Retinal pigment epithelial cell (primary cell): Measurements from ENCODE around the gene DUS2.

ENCODE experiments used
- DNase-seq: peaks from one replicate; pipeline ENCODE4 v3.0.0-alpha.2; 2010; ENCODE audit warnings: low read depth
- H3K4me3 ChIP-seq: 2 replicates; pipeline ENCODE4 v1.5.1; 2011; ENCODE audit warnings: mild to moderate bottlenecking, low read length, control low read depth, moderate library complexity
- TF ChIP-seq, protein P1 (sequence below): conservative IDR thresholded peaks from 2 replicates; pipeline ENCODE4 v1.5.1; 2011; ENCODE audit warnings: low read depth, low read length, control low read depth, inconsistent platforms

DUS2 gene

DNA sequence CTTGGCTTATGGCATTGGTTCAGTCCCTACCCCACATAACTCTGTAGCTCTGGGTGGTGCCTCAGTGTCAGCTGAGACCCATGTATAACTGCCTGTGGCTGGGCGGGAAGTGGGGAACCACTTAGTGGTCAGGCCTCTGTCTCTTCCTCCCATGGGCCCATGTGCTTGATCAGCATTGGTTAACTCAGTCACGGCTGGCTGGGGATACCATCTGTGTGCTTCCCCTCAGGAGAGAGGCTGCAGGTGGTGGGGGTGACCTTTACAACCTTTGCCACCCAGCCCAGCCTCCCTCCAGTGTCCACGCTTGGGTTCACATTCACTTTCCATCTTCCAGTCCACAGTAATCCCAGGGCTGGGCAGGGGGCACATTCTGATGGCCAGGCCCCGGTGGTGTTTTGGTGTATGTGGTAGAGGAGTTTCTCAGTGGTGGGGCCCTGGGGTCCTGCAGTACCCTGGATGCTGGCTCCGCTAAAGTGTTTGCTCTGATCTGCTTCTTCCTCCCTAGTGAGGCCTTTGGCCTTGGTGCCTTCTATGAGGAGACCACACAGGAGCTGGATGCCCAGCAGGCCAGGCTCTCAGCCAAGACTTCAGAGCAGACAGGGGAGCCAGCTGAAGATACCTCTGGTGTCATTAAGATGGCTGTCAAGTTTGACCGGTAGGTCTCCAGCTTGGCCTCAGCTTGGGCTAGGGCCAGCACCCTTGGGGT lies 51.9 kb downstream of the DUS2 start:
- no peak for DNase-seq
- H3K4me3 ChIP-seq, result no peak overlapping the region
- TF ChIP-seq, protein P1, sequence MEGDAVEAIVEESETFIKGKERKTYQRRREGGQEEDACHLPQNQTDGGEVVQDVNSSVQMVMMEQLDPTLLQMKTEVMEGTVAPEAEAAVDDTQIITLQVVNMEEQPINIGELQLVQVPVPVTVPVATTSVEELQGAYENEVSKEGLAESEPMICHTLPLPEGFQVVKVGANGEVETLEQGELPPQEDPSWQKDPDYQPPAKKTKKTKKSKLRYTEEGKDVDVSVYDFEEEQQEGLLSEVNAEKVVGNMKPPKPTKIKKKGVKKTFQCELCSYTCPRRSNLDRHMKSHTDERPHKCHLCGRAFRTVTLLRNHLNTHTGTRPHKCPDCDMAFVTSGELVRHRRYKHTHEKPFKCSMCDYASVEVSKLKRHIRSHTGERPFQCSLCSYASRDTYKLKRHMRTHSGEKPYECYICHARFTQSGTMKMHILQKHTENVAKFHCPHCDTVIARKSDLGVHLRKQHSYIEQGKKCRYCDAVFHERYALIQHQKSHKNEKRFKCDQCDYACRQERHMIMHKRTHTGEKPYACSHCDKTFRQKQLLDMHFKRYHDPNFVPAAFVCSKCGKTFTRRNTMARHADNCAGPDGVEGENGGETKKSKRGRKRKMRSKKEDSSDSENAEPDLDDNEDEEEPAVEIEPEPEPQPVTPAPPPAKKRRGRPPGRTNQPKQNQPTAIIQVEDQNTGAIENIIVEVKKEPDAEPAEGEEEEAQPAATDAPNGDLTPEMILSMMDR, result no peak

DNA sequence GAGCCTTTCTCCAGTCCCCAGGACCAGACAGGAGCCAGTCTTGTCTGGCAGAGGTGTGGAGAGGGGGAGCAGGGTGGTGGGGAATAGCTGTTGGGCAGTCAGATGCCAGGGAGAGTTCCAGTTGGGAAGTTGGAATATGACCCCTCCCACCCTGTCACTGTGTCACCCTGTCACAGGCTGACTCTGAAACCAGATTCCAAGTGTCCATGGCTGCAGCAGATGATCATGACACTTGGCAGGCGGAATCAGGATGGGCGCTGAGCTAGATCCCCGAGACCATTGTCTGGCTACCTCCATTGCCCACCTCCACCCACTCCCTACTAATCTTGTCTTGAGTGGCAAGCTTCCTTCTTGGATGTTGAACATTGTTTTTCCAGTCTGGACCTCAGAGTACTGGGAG lies 52.9 kb downstream of the DUS2 start:
- TF ChIP-seq, protein P1, result no peak
- H3K4me3 ChIP-seq, result no peak overlapping the region

DNA sequence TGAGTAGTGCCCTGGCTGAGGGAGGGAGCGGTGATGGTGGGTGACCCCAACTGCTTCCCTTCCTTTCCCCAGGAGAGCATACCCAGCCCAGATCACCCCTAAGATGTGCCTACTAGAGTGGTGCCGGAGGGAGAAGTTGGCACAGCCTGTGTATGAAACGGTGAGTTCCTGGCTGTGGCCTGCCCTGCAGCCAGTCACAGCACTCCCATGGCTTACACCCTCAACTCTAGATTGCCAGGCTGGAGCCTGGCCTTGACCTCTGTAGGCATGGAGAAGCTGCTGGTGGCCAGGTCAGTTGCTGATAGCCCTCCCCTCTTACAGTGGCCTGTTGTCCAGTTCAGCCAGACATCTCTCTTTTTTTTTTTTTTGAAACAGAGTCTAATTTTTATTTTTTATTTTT lies 53.5 kb downstream of the DUS2 start:
- TF ChIP-seq, protein P1, result no peak
- H3K4me3 ChIP-seq, result no peak overlapping the region
- no peak for DNase-seq

More for the DNA sequence above, 52.9 kb downstream of the DUS2 start:
- no peak for DNase-seq

DNA sequence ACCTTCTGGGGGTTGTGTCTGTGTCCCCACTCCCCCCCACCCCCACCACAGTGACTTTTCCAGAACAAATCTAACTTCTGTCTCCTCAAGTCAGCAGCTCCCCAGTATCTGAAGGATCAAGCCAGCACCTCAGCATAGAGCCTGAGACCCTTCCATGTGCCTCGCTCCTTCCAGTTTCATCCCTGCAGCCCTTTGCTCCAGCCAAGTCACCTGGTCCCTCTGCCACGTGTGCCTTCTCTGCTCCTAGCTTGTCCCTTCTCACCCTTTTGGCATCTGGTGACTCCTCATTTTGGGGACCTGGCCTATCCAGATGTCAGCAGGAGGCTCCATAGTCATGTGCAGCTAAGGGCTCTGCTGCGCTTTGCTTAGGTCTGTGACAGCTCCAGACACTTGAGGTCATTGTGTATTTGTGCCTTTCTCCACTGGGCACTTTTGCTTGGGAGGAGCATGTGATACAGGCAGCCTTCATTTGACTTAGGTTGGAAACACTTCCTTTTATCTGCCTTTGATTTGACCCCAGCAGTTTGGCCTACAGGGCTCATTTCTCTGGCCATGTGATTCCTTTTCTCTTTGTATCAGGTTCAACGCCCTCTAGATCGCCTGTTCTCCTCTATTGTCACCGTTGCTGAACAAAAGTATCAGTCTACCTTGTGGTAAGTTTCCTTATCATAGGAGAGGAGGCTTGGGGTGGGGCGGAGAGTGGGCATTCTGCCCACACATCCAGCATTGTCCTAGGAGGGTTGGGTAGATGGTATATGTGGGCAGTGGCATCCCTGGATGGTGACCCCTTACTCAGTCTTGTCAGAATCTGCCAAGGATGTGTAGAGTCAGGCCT lies 55.0 kb downstream of the DUS2 start:
- TF ChIP-seq, protein P1, result no peak
- no peak for DNase-seq

DNA sequence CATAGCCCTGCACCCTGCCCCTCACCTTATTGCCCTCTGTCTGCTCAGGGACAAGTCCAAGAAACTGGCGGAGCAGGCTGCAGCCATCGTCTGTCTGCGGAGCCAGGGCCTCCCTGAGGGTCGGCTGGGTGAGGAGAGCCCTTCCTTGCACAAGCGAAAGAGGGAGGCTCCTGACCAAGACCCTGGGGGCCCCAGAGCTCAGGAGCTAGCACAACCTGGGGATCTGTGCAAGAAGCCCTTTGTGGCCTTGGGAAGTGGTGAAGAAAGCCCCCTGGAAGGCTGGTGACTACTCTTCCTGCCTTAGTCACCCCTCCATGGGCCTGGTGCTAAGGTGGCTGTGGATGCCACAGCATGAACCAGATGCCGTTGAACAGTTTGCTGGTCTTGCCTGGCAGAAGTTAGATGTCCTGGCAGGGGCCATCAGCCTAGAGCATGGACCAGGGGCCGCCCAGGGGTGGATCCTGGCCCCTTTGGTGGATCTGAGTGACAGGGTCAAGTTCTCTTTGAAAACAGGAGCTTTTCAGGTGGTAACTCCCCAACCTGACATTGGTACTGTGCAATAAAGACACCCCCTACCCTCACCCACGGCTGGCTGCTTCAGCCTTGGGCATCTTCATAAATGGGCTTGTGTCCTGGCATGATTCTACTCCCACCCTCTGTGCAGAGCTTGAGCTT lies 55.8 kb downstream of the DUS2 start:
- TF ChIP-seq, protein P1, result no peak
- DNase-seq, result no peak
- no peak overlapping the region for H3K4me3 ChIP-seq

More for the DNA sequence above, 55.0 kb downstream of the DUS2 start:
- no peak overlapping the region for H3K4me3 ChIP-seq

DNA sequence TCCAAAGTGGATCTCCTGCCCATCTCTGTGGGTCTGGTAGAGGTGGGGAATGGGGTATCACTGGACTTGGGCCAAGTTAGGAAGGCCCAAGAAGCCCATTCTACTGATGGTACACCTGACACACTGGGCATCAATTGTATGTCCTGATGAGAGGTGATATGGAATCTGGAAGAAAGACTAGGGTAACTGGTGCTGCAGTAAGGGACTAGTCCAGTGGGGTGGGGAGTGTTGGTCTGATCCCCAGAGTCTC lies 56.2 kb downstream of the DUS2 start:
- H3K4me3 ChIP-seq, result no peak overlapping the region
- DNase-seq, result no peak
- TF ChIP-seq, protein P1, result no peak
